NB4 (cell line): ENCODE results near the gene BRD4.

Source experiments
- MYC ChIP-seq: IDR thresholded peaks from 2 replicates; pipeline ENCODE4 v1.6.1; 2011; ENCODE audit warnings: low read depth, low read length
- POLR2A ChIP-seq: IDR thresholded peaks from 2 replicates; pipeline ENCODE4 v1.6.1; 2011; ENCODE audit warnings: mild to moderate bottlenecking; ENCODE audit not compliant: insufficient read length; ENCODE audit errors: extremely low read depth
- TF ChIP-seq, protein P1 (sequence below): IDR thresholded peaks from one replicate; pipeline ENCODE4 v1.5.1; 2012; ENCODE audit warnings: low read depth, low read length
- TF ChIP-seq, protein P2 (sequence below): IDR thresholded peaks from 2 replicates; pipeline ENCODE4 v1.6.1; 2011; ENCODE audit warnings: low read depth, low read length

DNA sequence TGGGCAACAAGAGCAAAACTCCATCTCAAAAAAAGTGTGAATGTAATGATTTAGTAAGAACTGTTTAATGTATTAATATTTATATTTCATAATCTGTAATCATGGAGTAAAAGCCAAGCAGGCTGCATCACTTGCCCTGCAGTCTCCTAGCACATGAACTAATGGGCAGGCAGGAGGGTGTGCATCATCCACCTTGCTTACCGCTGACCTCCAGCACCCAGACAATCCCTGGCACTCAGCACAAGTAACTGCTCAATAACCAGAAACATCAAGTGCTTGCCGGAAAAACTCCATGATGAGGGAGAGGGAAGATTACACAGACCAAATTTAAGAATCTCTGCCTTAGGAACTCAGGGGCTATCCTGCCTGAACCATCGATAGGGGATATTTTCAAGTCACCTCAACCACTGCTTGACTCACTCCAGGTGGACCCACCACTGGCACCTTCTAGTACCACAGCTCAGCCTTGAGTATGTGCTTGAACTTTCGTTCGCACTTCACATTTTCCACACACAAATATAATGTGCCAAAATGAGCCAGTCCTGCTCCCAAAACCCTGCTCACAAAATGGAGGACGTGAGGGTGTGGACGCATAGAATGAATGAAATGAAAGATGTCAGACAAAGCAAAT lies 18.6 kb downstream of the BRD4 start:
- TF ChIP-seq, protein P1, sequence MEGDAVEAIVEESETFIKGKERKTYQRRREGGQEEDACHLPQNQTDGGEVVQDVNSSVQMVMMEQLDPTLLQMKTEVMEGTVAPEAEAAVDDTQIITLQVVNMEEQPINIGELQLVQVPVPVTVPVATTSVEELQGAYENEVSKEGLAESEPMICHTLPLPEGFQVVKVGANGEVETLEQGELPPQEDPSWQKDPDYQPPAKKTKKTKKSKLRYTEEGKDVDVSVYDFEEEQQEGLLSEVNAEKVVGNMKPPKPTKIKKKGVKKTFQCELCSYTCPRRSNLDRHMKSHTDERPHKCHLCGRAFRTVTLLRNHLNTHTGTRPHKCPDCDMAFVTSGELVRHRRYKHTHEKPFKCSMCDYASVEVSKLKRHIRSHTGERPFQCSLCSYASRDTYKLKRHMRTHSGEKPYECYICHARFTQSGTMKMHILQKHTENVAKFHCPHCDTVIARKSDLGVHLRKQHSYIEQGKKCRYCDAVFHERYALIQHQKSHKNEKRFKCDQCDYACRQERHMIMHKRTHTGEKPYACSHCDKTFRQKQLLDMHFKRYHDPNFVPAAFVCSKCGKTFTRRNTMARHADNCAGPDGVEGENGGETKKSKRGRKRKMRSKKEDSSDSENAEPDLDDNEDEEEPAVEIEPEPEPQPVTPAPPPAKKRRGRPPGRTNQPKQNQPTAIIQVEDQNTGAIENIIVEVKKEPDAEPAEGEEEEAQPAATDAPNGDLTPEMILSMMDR = no peak
- TF ChIP-seq POLR2A (no peak), MYC (no peak)
- TF ChIP-seq, protein P2, sequence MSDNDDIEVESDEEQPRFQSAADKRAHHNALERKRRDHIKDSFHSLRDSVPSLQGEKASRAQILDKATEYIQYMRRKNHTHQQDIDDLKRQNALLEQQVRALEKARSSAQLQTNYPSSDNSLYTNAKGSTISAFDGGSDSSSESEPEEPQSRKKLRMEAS = no peak
